Islet precursor cell (in vitro differentiated cells): ENCODE measurements around the gene SAXO1.
"Not testable (repeated sequence)": the region's sequence is repeated elsewhere in the genome, so short reads cannot be mapped to it uniquely, and the experiment has no call there.

Experiments
- DNase-seq: peaks from one replicate; pipeline ENCODE4 v3.0.0-alpha.2; 2018

Gene SAXO1

GRCh38 chr9:18999173-18999785, 33.7 kb downstream of the SAXO1 start:
- no peak for DNase-seq

GRCh38 chr9:18997151-18997550, 35.9 kb downstream of the SAXO1 start:
- no peak for DNase-seq

- DNase-seq: no peak
These were observed 36.8 kb downstream of the SAXO1 start for GRCh38 chr9:18996211-18996610.

- no peak for DNase-seq
These were observed 38.6 kb downstream of the SAXO1 start for GRCh38 chr9:18994263-18994916.

GRCh38 chr9:18991197-18991596, 41.8 kb downstream of the SAXO1 start:
- not testable (repeated sequence) for DNase-seq

GRCh38 chr9:18990494-18990893, 42.5 kb downstream of the SAXO1 start:
- DNase-seq: no peak

- no peak for DNase-seq
These were observed 43.1 kb downstream of the SAXO1 start for GRCh38 chr9:18989865-18990264.

GRCh38 chr9:18989097-18989496, 43.9 kb downstream of the SAXO1 start:
- DNase-seq: no peak

- DNase-seq: no peak
These were observed 45.0 kb downstream of the SAXO1 start for GRCh38 chr9:18988003-18988402.

GRCh38 chr9:18985996-18986395, 47.0 kb downstream of the SAXO1 start:
- no peak for DNase-seq

- DNase-seq: no peak
These were observed 47.5 kb downstream of the SAXO1 start for GRCh38 chr9:18985464-18985951.

GRCh38 chr9:18982262-18982620, 50.8 kb downstream of the SAXO1 start:
- DNase-seq: no peak

- DNase-seq: no peak
These were observed 51.3 kb downstream of the SAXO1 start for GRCh38 chr9:18981476-18982261.

- no peak for DNase-seq
These were observed 52.8 kb downstream of the SAXO1 start for GRCh38 chr9:18980189-18980588.

GRCh38 chr9:18979367-18979766, 53.6 kb downstream of the SAXO1 start:
- DNase-seq: peak; percentile 73

- DNase-seq: no peak
These were observed 54.8 kb downstream of the SAXO1 start for GRCh38 chr9:18978188-18978587.

GRCh38 chr9:18976709-18977531, 56.1 kb downstream of the SAXO1 start:
- DNase-seq: no peak

- DNase-seq: no peak
These were observed 56.7 kb downstream of the SAXO1 start for GRCh38 chr9:18976221-18976708.

GRCh38 chr9:18973348-18973747, 59.7 kb downstream of the SAXO1 start:
- DNase-seq: no peak

GRCh38 chr9:18972675-18973074, 60.3 kb downstream of the SAXO1 start:
- no peak for DNase-seq

GRCh38 chr9:18971909-18972308, 61.1 kb downstream of the SAXO1 start:
- no peak for DNase-seq

- no peak for DNase-seq
These were observed 61.6 kb downstream of the SAXO1 start for GRCh38 chr9:18971404-18971803.

GRCh38 chr9:18970393-18970792, 62.6 kb downstream of the SAXO1 start:
- no peak for DNase-seq
